Measurements from ENCODE around the gene HERC3.
"Not testable (repeated sequence)": the region's sequence is repeated elsewhere in the genome, so short reads cannot be mapped to it uniquely, and the experiment has no call there.

Gene HERC3

DNA sequence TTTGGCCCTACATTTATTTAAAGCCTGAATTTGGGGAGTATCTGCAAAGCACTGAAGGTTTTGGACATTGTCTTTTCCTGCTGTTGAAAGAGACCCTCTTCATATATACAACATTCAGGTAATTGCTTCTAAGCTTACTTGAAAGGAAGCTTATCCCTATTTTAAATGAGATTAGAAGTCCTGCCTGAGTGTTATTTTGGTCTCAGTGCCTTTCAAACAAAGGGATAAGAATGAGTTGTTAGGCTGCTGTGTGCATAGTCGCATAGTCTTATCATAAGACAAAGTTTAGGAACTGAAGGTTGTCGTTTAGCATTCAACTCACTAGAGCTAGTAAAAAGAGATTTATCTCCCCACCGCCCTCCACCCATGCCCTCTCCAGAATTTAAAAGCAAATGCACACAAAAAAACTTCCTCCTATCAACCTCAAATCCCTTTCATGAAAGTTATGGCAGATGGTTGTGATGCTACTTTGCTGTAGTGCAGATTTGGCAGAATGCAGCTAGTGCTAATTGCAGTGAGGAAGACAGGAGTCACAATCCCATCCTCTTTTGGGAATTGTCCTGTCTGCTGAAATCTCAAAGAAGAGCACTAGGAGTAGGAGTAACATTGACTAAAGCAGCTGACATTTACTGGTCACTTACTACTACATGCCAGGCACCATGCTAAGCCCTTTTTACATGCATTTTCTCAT lies 5.8 kb downstream of the HERC3 start:
- peaks cover 24% of the 10 kb centered on the region for H3K36me3 Mint-ChIP-seq
- no peaks in the 10 kb centered on the region for H3K9me3 Mint-ChIP-seq
- DNase-seq (ENCODE audit: low spot score in 2 of 2) (no peak), ATAC-seq (ENCODE audit: low read depth) (no peak)
- peaks cover 35% of the 10 kb centered on the region for H3K4me1 Mint-ChIP-seq
- H3K27ac Mint-ChIP-seq: peak overlapping the region; percentile 35
- H3K4me3 Mint-ChIP-seq: no peak overlapping the region
- no peaks in the 10 kb centered on the region for H3K27me3 Mint-ChIP-seq

DNA sequence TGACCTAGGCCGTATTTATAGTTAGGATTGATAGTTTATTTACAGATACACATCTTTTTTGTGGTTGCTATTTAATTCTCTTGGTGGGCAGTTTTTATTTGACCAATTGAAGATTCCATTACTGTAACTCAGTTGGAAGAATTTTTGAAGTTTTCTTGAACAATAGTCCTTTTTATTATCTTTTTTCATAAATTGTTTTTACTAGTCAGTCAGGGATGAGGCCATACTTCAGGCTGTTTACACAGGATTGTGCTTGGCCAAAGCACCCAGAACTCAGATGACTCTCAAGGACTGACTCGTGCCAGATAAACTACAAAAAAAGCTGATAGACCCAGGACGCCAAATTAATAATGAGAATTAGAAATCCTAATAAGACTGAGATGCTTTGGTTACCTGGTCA lies 7.0 kb downstream of the HERC3 start:
- Mint-ChIP-seq H3K4me3 (no peak overlapping the region), H3K4me1 (peaks cover 30% of the 10 kb centered on the region), H3K27me3 (no peaks in the 10 kb centered on the region), H3K9me3 (no peaks in the 10 kb centered on the region), H3K36me3 (peaks cover 27% of the 10 kb centered on the region), H3K27ac (no peak overlapping the region)
- DNase-seq (ENCODE audit: low spot score in 2 of 2): no peak
- ATAC-seq (ENCODE audit: low read depth): no peak

DNA sequence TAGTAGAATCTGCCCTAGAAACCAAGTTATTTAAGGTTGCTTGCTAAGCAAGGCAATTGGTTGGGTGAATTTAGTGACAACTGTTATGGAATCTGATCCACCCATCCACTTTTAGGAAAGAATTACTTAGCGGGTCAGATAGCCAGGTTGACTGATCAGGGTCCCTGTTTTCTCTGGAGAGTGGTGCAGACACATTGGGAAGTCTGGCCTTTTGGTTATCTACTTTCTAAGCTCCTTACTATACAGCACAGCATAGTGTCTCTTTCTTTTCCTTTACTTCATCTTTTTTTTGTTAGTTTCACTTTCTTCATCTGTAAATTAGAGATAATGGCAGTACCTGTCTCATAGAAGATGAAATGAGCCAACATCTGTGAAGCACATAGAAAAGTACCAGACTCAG lies 7.4 kb downstream of the HERC3 start:
- DNase-seq (ENCODE audit: low spot score in 2 of 2) (no peak), ATAC-seq (ENCODE audit: low read depth) (peak; percentile 35)
- H3K9me3 Mint-ChIP-seq: no peaks in the 10 kb centered on the region
- no peak overlapping the region for H3K4me3 Mint-ChIP-seq
- no peaks in the 10 kb centered on the region for H3K27me3 Mint-ChIP-seq
- no peak overlapping the region for H3K27ac Mint-ChIP-seq
- peaks cover 31% of the 10 kb centered on the region for H3K36me3 Mint-ChIP-seq
- peaks cover 35% of the 10 kb centered on the region for H3K4me1 Mint-ChIP-seq

DNA sequence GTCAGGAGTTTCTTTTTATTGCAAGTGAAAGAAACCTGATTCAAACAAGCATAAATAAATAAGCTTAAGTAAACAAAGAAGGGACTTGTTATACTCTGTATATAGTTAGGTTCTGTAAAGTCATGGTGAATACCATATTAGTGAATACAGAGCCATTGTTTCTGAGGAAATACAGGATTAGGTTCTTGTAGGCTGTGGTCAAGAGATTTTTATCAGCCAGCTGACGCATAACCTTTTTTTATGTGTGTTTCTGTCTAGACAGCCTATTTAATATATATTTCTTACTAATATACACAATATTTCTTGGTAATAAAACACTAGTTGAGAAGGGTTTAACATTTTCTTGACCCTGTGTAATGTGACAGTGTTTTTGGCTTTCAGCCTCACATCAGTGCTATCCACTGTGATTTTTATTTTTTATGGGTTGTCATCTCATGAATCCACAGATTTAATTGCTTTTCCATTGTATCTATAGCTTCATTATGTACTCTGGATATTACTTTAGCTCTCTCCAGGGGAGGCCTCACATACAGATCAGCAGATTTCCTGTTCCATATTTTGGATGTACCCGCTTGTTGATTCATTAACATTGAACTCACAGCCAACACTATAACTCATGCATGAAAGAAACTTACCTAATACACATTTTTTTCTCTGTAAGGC lies 8.0 kb downstream of the HERC3 start:
- peaks cover 38% of the 10 kb centered on the region for H3K4me1 Mint-ChIP-seq
- DNase-seq (ENCODE audit: low spot score in 2 of 2) (no peak), ATAC-seq (ENCODE audit: low read depth) (no peak)

DNA sequence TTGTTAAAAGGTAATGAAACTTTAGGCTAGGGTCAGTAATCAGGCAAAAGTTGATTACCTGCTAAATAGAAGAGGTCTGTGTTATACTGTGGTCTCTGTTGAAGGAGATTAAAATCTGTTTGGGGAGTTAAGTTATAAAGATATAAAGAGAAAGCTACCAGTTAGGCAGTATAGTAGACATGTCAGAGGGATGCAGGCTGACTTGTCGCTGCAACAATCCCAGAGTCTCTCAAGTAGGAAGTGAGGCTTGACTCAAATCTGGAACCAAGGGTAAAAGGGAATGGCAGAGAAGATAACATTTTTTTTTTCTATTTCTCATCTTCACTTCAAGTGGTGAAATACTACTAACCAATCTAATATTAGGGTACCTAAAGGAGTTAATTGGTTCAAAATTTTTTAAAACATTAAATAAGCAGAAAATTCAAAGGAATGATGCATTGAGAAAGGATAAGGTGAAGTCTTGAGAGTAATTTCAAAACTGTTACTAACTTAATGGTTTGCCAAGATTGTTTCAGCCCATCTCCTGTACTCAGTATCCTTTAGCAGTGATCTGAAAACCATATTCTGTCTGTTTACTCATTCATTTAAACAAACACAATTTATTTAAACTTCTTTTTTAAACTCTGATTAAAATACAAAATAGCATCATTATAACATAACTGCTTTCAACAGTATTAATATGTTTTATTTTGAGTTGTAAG lies 12.8 kb downstream of the HERC3 start:
- H3K9me3 Mint-ChIP-seq: peaks cover 3% of the 10 kb centered on the region
- ATAC-seq (ENCODE audit: low read depth) (no peak), DNase-seq (ENCODE audit: low spot score in 2 of 2) (no peak)
- H3K4me3 Mint-ChIP-seq: no peak overlapping the region
- peak overlapping the region; percentile 13 for H3K27ac Mint-ChIP-seq
- H3K27me3 Mint-ChIP-seq: no peaks in the 10 kb centered on the region
- H3K36me3 Mint-ChIP-seq: peaks cover 42% of the 10 kb centered on the region
- H3K4me1 Mint-ChIP-seq: peaks cover 24% of the 10 kb centered on the region

More for the DNA sequence above, 8.0 kb downstream of the HERC3 start:
- Mint-ChIP-seq H3K36me3 (peaks cover 35% of the 10 kb centered on the region), H3K27me3 (no peaks in the 10 kb centered on the region), H3K4me3 (no peak overlapping the region), H3K9me3 (no peaks in the 10 kb centered on the region), H3K27ac (no peak overlapping the region)

DNA sequence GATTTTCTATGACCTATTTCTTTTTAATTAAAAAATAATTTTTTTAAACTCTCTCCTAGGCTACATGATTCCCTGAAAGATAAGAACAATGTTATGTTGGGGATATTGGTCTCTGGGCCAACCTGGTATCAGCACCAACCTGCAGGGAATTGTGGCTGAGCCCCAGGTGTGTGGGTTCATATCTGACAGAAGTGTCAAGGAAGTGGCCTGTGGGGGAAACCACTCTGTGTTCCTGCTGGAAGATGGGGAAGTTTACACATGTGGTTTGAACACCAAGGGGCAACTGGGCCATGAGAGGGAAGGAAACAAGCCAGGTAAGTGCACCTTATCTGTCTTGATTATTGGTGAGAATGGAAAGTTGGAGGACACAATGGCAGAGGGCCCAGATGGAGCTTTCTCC lies 13.5 kb downstream of the HERC3 start:
- DNase-seq (ENCODE audit: low spot score in 2 of 2) (no peak), ATAC-seq (ENCODE audit: low read depth) (no peak)
- no peaks in the 10 kb centered on the region for H3K27me3 Mint-ChIP-seq
- H3K4me3 Mint-ChIP-seq: peak overlapping the region; percentile 24
- H3K4me1 Mint-ChIP-seq: peaks cover 24% of the 10 kb centered on the region
- peak overlapping the region; percentile 7 for H3K27ac Mint-ChIP-seq
- H3K9me3 Mint-ChIP-seq: peaks cover 3% of the 10 kb centered on the region
- peaks cover 45% of the 10 kb centered on the region for H3K36me3 Mint-ChIP-seq

DNA sequence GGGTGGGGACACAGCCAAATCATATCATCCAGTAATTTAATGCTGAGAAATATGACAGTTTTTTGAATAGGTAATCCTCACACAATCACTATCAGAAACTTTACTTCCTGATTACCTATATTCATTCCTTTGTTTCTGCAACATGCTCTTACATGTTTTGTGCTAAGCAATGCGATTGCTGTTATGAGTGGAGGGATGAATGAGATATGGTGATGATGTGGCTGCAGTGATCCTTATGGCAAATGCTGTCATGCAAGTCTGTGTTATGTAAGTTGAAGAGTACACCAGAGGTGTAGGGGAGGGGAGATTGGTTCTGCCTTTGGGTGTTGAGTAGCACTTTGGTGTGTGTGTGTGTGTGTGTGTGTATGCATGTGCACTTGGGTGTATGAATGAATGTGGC lies 14.6 kb downstream of the HERC3 start:
- no peak overlapping the region for H3K4me3 Mint-ChIP-seq
- H3K27ac Mint-ChIP-seq: no peak overlapping the region
- H3K4me1 Mint-ChIP-seq: peaks cover 34% of the 10 kb centered on the region
- ATAC-seq (ENCODE audit: low read depth) (no peak), DNase-seq (ENCODE audit: low spot score in 2 of 2) (no peak)
- H3K36me3 Mint-ChIP-seq: peaks cover 49% of the 10 kb centered on the region
- H3K27me3 Mint-ChIP-seq: no peaks in the 10 kb centered on the region
- H3K9me3 Mint-ChIP-seq: peaks cover 3% of the 10 kb centered on the region

DNA sequence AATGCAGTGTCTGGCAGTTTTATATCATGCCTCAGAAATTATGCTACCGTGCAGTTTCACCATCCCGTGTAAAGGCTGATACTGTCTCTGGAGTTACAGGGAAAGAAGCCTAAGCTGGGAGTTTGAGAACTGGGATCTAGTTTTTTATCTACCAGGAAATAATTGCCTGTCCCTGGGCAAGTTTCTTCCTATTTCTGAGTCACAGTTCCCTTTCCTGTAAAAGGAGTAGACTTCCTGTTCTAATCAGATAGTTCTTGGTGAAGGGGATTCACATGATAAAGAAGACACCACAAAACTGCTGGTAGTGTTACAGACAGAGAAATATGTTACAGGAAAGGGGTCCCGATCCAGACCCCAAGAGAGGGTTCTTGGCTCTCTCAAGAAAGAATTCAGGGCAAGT lies 17.1 kb downstream of the HERC3 start:
- DNase-seq (ENCODE audit: low spot score in 2 of 2): no peak
- H3K27ac Mint-ChIP-seq: no peak overlapping the region
- ATAC-seq (ENCODE audit: low read depth): no peak

DNA sequence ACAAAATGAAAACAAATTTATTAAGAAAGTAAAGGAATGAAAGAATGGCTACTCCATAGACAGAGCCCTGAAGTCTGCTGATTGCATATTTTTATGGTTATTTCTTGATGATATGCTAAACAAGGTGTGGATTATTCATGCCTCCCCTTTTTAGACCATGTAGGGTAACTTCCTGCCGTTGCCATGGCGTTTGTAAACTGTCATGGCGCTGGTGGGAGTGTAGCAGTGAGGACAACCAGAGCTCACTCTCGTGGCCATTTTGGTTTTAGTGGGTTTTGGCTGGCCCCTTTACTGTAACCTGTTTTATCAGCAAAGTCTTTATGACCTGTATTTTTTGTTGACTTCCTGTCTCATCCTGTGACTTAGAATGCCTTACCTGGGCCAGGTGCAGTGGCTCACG lies 17.5 kb downstream of the HERC3 start:
- not testable (repeated sequence) for H3K27me3 Mint-ChIP-seq; H3K27ac Mint-ChIP-seq; H3K9me3 Mint-ChIP-seq; H3K4me3 Mint-ChIP-seq; ATAC-seq (ENCODE audit: low read depth); DNase-seq (ENCODE audit: low spot score in 2 of 2)
- H3K4me1 Mint-ChIP-seq: peaks cover 46% of the 10 kb centered on the region
- H3K36me3 Mint-ChIP-seq: peaks cover 46% of the 10 kb centered on the region

More for the DNA sequence above, 17.1 kb downstream of the HERC3 start:
- peaks cover 48% of the 10 kb centered on the region for H3K36me3 Mint-ChIP-seq
- no peaks in the 10 kb centered on the region for H3K27me3 Mint-ChIP-seq
- peaks cover 47% of the 10 kb centered on the region for H3K4me1 Mint-ChIP-seq
- peaks cover 3% of the 10 kb centered on the region for H3K9me3 Mint-ChIP-seq
- H3K4me3 Mint-ChIP-seq: no peak overlapping the region

DNA sequence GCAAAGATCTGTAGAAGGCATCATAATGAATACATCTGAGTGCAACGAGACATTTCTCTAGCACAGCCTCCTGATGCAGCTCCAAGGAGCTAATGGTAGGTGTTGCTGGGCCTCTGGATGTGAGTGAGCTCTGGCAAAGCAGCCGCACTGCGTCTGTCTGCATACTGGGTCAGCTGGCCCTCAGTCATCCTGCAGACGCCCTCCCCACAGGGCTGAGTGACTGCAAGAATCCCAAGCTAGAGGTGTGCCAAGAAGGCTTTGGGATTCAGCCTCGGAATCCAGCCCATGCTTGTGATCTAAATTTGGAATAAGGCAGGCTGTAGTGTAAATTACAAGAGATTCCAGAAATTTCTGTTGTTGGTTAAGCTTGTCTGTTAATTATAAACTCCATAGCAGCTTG lies 18.5 kb downstream of the HERC3 start:
- H3K4me1 Mint-ChIP-seq: peaks cover 45% of the 10 kb centered on the region
- H3K36me3 Mint-ChIP-seq: peaks cover 43% of the 10 kb centered on the region
- no peak for DNase-seq (ENCODE audit: low spot score in 2 of 2)
- H3K27me3 Mint-ChIP-seq: no peaks in the 10 kb centered on the region
- peaks cover 2% of the 10 kb centered on the region for H3K9me3 Mint-ChIP-seq
- ATAC-seq (ENCODE audit: low read depth): no peak
- peak overlapping the region; percentile 39 for H3K27ac Mint-ChIP-seq
- no peak overlapping the region for H3K4me3 Mint-ChIP-seq

DNA sequence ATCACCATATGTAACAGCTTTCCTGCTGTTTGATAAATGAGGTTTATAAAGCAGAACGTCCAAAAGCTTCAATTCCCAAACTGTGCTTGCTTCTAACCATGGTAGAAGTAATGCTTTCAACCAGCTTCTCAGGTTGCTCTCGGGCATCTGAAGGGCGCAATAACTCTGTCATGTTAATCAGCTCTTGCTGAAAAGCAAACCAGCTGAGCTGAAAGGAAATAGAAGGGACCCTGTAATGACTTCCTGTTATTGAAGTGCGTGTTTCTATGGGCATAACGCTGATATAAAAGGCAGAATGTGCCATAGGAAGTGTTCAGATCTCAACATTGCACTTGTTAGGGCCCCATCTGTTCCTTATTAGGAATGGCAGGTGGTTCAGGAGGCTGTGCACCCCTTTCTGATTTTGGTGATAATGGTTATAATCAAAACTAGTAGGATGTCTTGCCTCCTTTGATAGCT lies 21.2 kb downstream of the HERC3 start:
- Mint-ChIP-seq H3K27me3 (no peaks in the 10 kb centered on the region), H3K36me3 (peaks cover 42% of the 10 kb centered on the region), H3K9me3 (no peaks in the 10 kb centered on the region), H3K4me1 (peaks cover 59% of the 10 kb centered on the region), H3K4me3 (peak overlapping the region; percentile 53), H3K27ac (peak overlapping the region; percentile 86)
- peak; percentile 95 for ATAC-seq (ENCODE audit: low read depth)
- peak in 1 of 2 donors; percentile 33 for DNase-seq (ENCODE audit: low spot score in 2 of 2)

DNA sequence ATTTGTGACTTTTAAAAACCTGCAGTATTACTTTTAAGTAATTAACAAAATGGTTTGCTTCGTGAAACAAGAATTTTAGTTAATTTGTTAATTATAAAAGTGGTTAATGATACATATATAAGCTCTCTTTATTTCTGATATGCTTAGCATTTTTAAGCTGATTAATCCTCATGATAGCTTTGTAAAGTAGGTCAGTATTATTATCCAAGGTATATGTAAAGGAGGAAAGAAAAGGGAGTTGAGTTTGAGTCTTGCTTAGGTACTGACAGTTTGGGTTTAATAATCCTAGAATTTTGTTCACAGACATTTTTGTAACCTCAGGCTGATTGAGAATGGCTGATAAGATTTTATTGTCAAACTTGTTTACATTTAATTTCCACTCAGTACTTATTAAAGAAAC lies 21.8 kb downstream of the HERC3 start:
- Mint-ChIP-seq H3K36me3 (peaks cover 39% of the 10 kb centered on the region), H3K4me1 (peaks cover 61% of the 10 kb centered on the region), H3K4me3 (no peak overlapping the region), H3K27me3 (no peaks in the 10 kb centered on the region), H3K27ac (peak overlapping the region; percentile 86), H3K9me3 (no peaks in the 10 kb centered on the region)
- DNase-seq (ENCODE audit: low spot score in 2 of 2) (no peak), ATAC-seq (ENCODE audit: low read depth) (no peak)

DNA sequence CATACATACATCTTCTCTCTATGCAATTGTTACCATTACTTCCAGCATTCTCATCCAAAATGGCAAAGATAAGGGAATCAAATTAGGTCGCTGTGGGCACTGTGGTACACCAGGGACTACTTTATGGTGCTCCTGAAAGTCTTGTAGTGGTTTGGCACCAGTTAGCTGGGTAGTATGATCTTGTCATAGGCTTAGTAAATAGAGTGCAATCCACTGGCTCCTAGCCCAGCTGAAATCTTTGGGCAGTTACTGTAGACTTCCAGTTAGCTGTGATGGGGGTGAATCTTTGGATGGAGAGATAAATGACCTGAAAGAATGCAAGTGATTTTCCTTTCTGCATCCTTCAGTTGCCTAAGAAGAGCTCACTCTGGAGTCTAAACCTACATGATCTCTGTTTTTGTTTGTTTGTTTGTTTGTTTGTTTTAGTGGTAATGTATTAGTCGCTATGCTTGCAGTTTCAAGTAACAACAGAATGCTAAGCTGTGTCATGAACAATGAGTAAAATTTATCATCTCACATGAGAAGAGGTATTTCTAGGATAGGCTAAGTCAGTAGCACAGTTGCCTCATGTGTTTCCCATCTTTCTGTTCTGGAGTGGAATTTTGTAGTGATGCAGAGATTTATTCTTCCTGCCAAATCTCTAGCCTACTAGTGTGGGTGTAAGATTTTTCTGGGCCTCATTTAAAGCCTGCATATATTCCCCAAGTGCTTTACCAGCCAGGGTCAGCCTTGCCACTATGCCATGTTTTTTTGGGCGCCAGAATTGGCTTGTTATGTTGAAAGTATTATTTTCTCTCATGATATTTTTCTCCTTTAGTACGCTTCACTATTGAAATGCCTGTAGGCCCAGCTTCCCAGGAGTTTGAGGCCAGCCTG lies 24.2 kb downstream of the HERC3 start:
- no peaks in the 10 kb centered on the region for H3K9me3 Mint-ChIP-seq
- H3K4me1 Mint-ChIP-seq: peaks cover 62% of the 10 kb centered on the region
- H3K27me3 Mint-ChIP-seq: no peaks in the 10 kb centered on the region
- peaks cover 39% of the 10 kb centered on the region for H3K36me3 Mint-ChIP-seq
- ATAC-seq (ENCODE audit: low read depth) (no peak), DNase-seq (ENCODE audit: low spot score in 2 of 2) (no peak)
- no peak overlapping the region for H3K27ac Mint-ChIP-seq
- no peak overlapping the region for H3K4me3 Mint-ChIP-seq
